Stimulated activated CD8-positive, alpha-beta memory T cell treated with anti-CD3 and anti-CD28 coated beads, Interleukin-7, amount 100 ng/mL, for 1 hour (primary cell): ENCODE data around the gene C1orf53.

ENCODE experiments used
- DNase-seq, 2 donors: peaks; one replicate each; pipeline ENCODE4 v3.0.0-alpha.2; 2020; ENCODE audit warnings: low read depth in 2 of 2

Gene C1orf53

DNA sequence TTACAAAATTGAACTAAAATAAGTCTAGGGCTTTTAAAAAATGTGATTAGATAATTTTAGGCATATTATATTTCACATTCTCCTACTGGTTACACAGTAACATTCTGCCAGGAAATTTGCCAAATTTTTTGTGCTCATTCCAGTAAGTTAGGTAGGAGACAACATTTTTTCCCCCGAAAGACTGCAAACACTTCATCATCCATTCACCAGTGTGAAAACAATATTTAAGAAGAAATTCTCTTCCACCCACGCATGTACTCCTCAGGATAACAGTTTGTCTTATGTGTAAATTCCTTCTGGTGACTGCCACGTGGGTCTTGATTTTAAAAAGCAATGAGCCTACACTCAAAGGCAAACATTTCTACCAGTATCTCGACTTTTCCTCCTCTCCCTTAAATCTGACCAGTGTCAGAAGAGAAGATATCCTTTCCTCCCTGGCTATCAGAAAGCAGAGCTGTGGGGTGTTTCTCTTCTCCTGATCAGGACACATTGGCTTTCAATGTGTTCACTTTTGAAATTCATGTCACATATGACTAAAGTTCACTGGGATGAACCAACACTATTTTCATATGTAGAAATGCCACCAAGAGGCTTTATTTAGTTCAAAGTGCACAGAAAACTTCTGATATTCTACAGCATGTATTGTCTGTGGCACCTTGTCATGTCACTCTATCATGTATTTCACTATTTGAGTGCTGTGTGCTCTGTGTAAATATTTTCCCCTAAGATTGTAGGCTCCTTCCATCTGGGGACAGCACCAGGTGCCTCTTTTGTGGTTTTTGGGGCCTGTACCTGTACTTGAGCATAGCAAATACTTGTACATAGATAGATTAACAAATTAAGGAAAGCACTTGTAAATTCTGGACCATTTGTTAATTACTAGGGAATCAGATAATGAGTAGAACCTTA lies 53.3 kb downstream of the C1orf53 start:
- no peak for DNase-seq
